Brain microvascular endothelial cell (primary cell): Measurements from ENCODE around the gene DMRT1.

Experiments used
- DNase-seq: peaks from one replicate; pipeline ENCODE4 v3.0.0-alpha.2; 2020
- H3K27ac ChIP-seq: fragments of 250-450 bp; sonication (Bioruptor Pico); 2 replicates; pipeline ENCODE4 v1.5.1; 2020; ENCODE audit warnings: mild to moderate bottlenecking, moderate library complexity
- H3K27me3 ChIP-seq: fragments of 250-450 bp; sonication (Bioruptor Pico); replicated peaks from 2 replicates; pipeline ENCODE4 v1.5.1; 2020; ENCODE audit warnings: mild to moderate bottlenecking
- H3K36me3 ChIP-seq: fragments of 250-450 bp; sonication (Bioruptor Pico); replicated peaks from 2 replicates; pipeline ENCODE4 v1.5.1; 2020; ENCODE audit warnings: mild to moderate bottlenecking
- H3K4me3 ChIP-seq: 2 replicates; pipeline ENCODE4 v1.5.1; 2011; ENCODE audit warnings: low read depth, mild to moderate bottlenecking, control low read depth, low read length, moderate library complexity
- in situ Hi-C: cut with HindIII; loops from 2 replicates; pipeline ENCODE4 v1.10.0; 2017; ENCODE audit warnings: low sequenced_read_pairs, low pct_ligation_motif_present
- TF ChIP-seq, protein P1 (sequence below): IDR thresholded peaks from 2 replicates; pipeline ENCODE4 v1.5.1; 2011; ENCODE audit warnings: low read depth, mild to moderate bottlenecking, moderate library complexity, low read length, control low read depth, inconsistent platforms; ENCODE audit errors: missing control alignments

Gene DMRT1

DNA sequence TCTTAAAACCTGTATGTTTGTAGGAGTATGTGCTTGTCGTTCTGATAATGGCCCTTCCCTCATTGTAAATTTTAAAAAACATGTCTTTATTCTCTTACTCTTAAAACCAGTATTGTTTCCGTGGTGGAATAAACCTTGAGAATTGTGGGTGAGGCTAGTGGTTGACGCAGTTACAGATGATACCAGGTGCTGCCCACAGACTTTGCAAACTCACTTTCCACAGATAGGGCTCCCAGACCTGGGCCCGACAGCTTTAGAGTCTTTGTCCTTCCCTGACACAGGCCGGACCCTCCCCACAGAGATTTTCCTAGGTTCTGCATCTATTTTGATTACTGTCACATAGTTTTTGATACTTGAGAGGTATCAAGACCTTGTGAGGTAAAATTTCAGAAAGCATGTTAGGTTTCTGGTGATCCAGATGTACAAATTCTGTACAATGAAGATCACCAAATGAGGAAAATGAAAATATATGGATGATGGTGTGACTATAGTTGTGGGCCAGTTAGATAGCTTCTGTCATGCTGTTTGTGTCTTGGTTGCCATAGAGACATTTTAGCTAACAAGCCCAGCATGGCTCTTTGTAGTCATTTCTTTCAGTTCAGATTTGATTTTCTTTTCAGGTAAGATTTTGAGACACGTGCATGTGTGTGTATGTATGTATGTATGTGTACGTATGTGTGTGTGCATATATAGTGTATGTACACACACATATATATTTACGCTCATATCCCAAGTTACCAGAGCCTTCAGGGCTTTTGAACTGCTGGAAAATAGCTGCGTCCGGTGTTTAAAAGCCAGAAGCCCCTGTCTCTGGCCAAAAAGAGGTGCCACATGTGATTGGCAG is 33.8 kb downstream of the DMRT1 start:
- TF ChIP-seq, protein P1, sequence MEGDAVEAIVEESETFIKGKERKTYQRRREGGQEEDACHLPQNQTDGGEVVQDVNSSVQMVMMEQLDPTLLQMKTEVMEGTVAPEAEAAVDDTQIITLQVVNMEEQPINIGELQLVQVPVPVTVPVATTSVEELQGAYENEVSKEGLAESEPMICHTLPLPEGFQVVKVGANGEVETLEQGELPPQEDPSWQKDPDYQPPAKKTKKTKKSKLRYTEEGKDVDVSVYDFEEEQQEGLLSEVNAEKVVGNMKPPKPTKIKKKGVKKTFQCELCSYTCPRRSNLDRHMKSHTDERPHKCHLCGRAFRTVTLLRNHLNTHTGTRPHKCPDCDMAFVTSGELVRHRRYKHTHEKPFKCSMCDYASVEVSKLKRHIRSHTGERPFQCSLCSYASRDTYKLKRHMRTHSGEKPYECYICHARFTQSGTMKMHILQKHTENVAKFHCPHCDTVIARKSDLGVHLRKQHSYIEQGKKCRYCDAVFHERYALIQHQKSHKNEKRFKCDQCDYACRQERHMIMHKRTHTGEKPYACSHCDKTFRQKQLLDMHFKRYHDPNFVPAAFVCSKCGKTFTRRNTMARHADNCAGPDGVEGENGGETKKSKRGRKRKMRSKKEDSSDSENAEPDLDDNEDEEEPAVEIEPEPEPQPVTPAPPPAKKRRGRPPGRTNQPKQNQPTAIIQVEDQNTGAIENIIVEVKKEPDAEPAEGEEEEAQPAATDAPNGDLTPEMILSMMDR: no peak
- no peaks in the 10 kb centered on the region for H3K27me3 ChIP-seq
- no peaks in the 10 kb centered on the region for H3K36me3 ChIP-seq
- DNase-seq: no peak
- in situ Hi-C loops: no loop called here
- no peak overlapping the region for H3K27ac ChIP-seq
- no peak overlapping the region for H3K4me3 ChIP-seq

GRCh38 chr9:876425-876824 is 34.9 kb downstream of the DMRT1 start:
- no peak overlapping the region for H3K4me3 ChIP-seq
- H3K27ac ChIP-seq: no peak overlapping the region
- TF ChIP-seq, protein P1: no peak
- in situ Hi-C loops: no loop called here
- DNase-seq: no peak
- H3K36me3 ChIP-seq: no peaks in the 10 kb centered on the region
- no peaks in the 10 kb centered on the region for H3K27me3 ChIP-seq

- no peak for DNase-seq
- Histone ChIP-seq H3K36me3 (no peaks in the 10 kb centered on the region), H3K27ac (no peak overlapping the region), H3K27me3 (no peaks in the 10 kb centered on the region), H3K4me3 (no peak overlapping the region)
- in situ Hi-C loops: no loop called here
- TF ChIP-seq, protein P1: no peak
Observed at GRCh38 chr9:878239-878638, 36.7 kb downstream of the DMRT1 start.

DNA sequence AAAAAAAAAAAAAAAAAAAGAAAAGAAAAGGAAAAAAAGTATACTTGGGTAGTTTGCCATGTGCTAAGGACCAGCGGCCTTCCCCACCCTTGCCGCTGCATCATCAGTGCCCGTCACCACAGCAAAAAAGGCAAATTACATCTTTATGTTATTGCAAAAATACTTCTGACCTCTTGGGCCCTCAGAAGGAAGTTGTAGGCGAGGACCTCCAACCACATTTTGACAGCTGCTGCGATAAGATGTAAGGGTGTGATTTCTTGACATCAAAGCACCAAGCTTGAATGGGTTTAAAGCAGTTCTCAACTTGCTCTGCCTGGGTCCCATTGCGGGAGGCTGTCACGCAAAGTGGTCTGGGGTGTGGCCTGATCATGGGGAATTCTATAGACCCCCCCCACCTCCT is 39.2 kb downstream of the DMRT1 start:
- no peak for DNase-seq
- Histone ChIP-seq H3K27ac (no peak overlapping the region), H3K36me3 (no peaks in the 10 kb centered on the region), H3K27me3 (no peaks in the 10 kb centered on the region), H3K4me3 (no peak overlapping the region)
- in situ Hi-C loops: no loop called here
- TF ChIP-seq, protein P1: no peak

DNA sequence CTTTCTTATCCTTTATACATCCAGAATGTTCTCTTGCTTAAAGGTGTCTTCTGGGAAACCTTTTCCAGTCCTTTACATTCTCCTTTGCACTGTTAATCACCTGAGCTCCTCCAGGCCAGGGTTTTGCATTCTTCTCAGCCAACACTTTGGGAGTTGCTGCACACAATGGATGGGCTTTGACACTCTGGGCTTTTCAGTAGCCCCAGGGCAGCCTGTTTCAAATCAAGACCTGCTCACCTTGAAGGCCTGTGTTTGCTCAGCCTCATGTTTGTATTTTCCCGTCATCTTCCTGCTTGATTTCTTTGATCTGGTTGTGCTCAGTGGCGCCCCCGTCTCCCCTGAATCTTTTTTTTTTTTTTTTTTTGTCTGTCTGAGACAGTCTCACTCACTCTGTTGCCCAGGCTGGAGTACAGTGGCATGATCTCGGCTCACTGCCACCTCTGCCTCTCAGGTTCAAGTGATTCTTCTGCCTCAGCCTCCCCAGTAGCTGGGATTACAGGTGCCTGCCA is 41.0 kb downstream of the DMRT1 start:
- DNase-seq: no peak

More for the DNA sequence above, 41.0 kb downstream of the DMRT1 start:
- TF ChIP-seq, protein P1: no peak
- no peaks in the 10 kb centered on the region for H3K27me3 ChIP-seq
- in situ Hi-C loops: no loop called here
- no peaks in the 10 kb centered on the region for H3K36me3 ChIP-seq
- no peak overlapping the region for H3K4me3 ChIP-seq
- H3K27ac ChIP-seq: no peak overlapping the region
